HepG2 (cell line): ENCODE data around the gene CIAPIN1. TPM values are rescaled to one million over a fixed set of nuclear protein-coding genes. Genes with fewer than 3 reads are reported as not detected.

Experiments used
- ATAC-seq: fragments of 200-7000 bp; cut with Tn5 transposase; 3 replicates; pipeline ENCODE4 v1.9.1; 2020; ENCODE audit warnings: mild to moderate bottlenecking, moderate library complexity
- BruUV-seq: library from RNA; stranded (reverse); fragments of 400-500 nt; replicated peaks from 2 replicates; lab custom pipeline; 2021; lab: Mats Ljungman, UMichigan
- CTCF ChIA-PET: fragments of 300-600 bp; formaldehyde crosslinking; extraction: SDS; loops from one replicate; lab custom pipeline; 2021; ENCODE audit warnings: low total read pairs, inconsistent platforms, low intra/inter-chr PET ratio; lab: Yijun Ruan, JAX
- POLR2A ChIA-PET: fragments of 350-600 bp; sonication (Branson Sonifier 250); formaldehyde crosslinking; loops from one replicate; lab custom pipeline; 2020; ENCODE audit warnings: antibody characterized with exemption, inconsistent platforms; lab: Yijun Ruan, JAX
- DNase-seq: peaks from one replicate; pipeline ENCODE4 v3.0.0-alpha.2; 2015; ENCODE audit warnings: low spot score
- FAIRE-seq: peaks from 3 replicates; lab custom pipeline; 2011; peaks lifted over from hg19 to GRCh38; lab: Jason Lieb, UNC
- H2AFZ ChIP-seq: one replicate; pipeline ENCODE4 v1.6.1; 2011; ENCODE audit warnings: low read length, inconsistent platforms
- H3K27ac ChIP-seq: fragments of 300-600 bp; 3 replicates; pipeline ENCODE4 v1.8.0; 2011; ENCODE audit warnings: mixed run types, mild to moderate bottlenecking, mixed read lengths, low read length, inconsistent platforms; ENCODE audit not compliant: insufficient read depth; ENCODE audit errors: extremely low read length
- H3K27me3 ChIP-seq, 2 experiments: fragments of 200-600 bp in 1 of 2; 2 replicates in 1 of 2; 3 replicates in 1 of 2; pipeline versions ENCODE4 v1.6.0 to v1.8.0; 2011; ENCODE audit warnings: low read length in 2 of 2, mild to moderate bottlenecking in 2 of 2, moderate library complexity in 2 of 2, inconsistent platforms in 1 of 2; ENCODE audit not compliant: insufficient read depth in 2 of 2, control insufficient read depth in 1 of 2
- H3K36me3 ChIP-seq, 2 experiments: fragments of 200-600 bp in 1 of 2; replicated peaks in 1 of 2; 2 replicates in 1 of 2; 3 replicates in 1 of 2; pipeline versions ENCODE4 v1.5.1 to v1.8.0; 2011; ENCODE audit warnings: low read length in 2 of 2, inconsistent platforms in 1 of 2; ENCODE audit not compliant: insufficient read depth in 2 of 2, control insufficient read depth in 1 of 2
- H3K4me1 ChIP-seq: 2 replicates; pipeline ENCODE4 v1.5.1; 2012; ENCODE audit warnings: low read length, inconsistent platforms; ENCODE audit not compliant: insufficient read depth
- H3K4me2 ChIP-seq: 2 replicates; pipeline ENCODE4 v1.6.0; 2011; ENCODE audit warnings: low read depth, low read length, inconsistent platforms
- H3K4me3 ChIP-seq, 3 experiments: fragments of 200-600 bp in 1 of 3; sonication (generic), shearing (Covaris generic) in 1 of 3; replicated peaks in 1 of 3; 2 replicates each; pipeline ENCODE4 v1.5.1; 2011 to 2016; ENCODE audit warnings: low read length in 3 of 3, inconsistent platforms in 2 of 3, low read depth in 2 of 3, mild to moderate bottlenecking in 2 of 3, control low read depth in 1 of 3, mixed read lengths in 1 of 3; ENCODE audit not compliant: insufficient read depth in 1 of 3
- H3K79me2 ChIP-seq: one replicate; pipeline ENCODE4 v1.6.1; 2011; ENCODE audit warnings: low read length, inconsistent platforms; ENCODE audit not compliant: insufficient read depth
- H3K9ac ChIP-seq: 2 replicates; pipeline ENCODE4 v1.6.0; 2011; ENCODE audit warnings: mild to moderate bottlenecking, low read depth, low read length, inconsistent platforms; ENCODE audit not compliant: insufficient read depth
- H3K9me3 ChIP-seq: 2 replicates; pipeline ENCODE4 v1.5.1; 2012; ENCODE audit warnings: mild to moderate bottlenecking, low read length
- H4K20me1 ChIP-seq: 2 replicates; pipeline ENCODE4 v1.6.0; 2011; ENCODE audit warnings: inconsistent platforms, mild to moderate bottlenecking, low read length, moderate library complexity; ENCODE audit not compliant: insufficient read depth
- HDAC6 ChIP-seq: fragments of 200-600 bp; sonication (generic); IDR thresholded peaks from 2 replicates; pipeline ENCODE4 v1.7.0; 2017; ENCODE audit warnings: mild to moderate bottlenecking, antibody characterized with exemption, low read length, low read depth
- RXRA ChIP-seq: sonication (generic); formaldehyde crosslinking; IDR thresholded peaks from 2 replicates; pipeline ENCODE4 v1.5.1; 2020; ENCODE audit warnings: missing genetic modification reagents
- ZNF709 ChIP-seq: sonication (generic); formaldehyde crosslinking; IDR thresholded peaks from 2 replicates; pipeline ENCODE4 v1.5.0; 2020; ENCODE audit warnings: mild to moderate bottlenecking, missing genetic modification reagents
- WGBS: methylation state at CpG from one replicate; pipeline ENCODE4 v1.1.6; 2017; ENCODE audit warnings: low lambda C conversion rate; 5-methylcytosine and 5-hydroxymethylcytosine counted together
- in situ Hi-C: cut with HindIII; loops from 2 replicates; pipeline ENCODE4 v1.10.0; 2017; ENCODE audit warnings: low pct_unique_long_range_greater_than_20kb; ENCODE audit not compliant: extremely low pct_ligation_motif_present
- intact Hi-C: fragments of 100-400 bp; cut with micrococcal nuclease; formaldehyde crosslinking; loops from one replicate; pipeline ENCODE4 v1.10.0; 2022; ENCODE audit not compliant: unreplicated experiment
- polyA plus RNA-seq, 8 experiments: library from polyadenylated mRNA; depleted of rRNA in 3 of 8; stranded (reverse) in 7 of 8; unstranded in 1 of 8; fragments of >200 nt; fragmentation: Illumina TruSeq in 4 of 8; extraction: Trizol in 4 of 8; gene quantifications; 2 replicates each; pipeline versions ENCODE4 v1.2.1 to v1.2.3, GENCODE V29; 2011 to 2016; ENCODE audit warnings: low read depth in 4 of 8, missing spikeins in 1 of 8, mixed read lengths in 1 of 8; ENCODE audit not compliant: insufficient read depth in 1 of 8
- total RNA-seq, 5 experiments: library from RNA; depleted of rRNA; stranded (reverse); fragments of >200 nt; fragmentation: Illumina TruSeq; extraction: Trizol; gene quantifications; 2 replicates each; pipeline ENCODE4 v1.2.3, GENCODE V29; 2016; ENCODE audit warnings: low read depth in 1 of 5
- TF ChIP-seq, protein P1 (sequence below): sonication (generic); formaldehyde crosslinking; IDR thresholded peaks from 2 replicates; pipeline ENCODE4 v1.5.0; 2020; ENCODE audit warnings: mild to moderate bottlenecking, missing genetic modification reagents, moderate library complexity

Gene CIAPIN1
- total and polyA plus RNA-seq, 2 of the 13 experiments (the other 11 are each of a cell fraction or from before 2014, with no cell fraction given): 69.3 to 89.7 TPM

DNA sequence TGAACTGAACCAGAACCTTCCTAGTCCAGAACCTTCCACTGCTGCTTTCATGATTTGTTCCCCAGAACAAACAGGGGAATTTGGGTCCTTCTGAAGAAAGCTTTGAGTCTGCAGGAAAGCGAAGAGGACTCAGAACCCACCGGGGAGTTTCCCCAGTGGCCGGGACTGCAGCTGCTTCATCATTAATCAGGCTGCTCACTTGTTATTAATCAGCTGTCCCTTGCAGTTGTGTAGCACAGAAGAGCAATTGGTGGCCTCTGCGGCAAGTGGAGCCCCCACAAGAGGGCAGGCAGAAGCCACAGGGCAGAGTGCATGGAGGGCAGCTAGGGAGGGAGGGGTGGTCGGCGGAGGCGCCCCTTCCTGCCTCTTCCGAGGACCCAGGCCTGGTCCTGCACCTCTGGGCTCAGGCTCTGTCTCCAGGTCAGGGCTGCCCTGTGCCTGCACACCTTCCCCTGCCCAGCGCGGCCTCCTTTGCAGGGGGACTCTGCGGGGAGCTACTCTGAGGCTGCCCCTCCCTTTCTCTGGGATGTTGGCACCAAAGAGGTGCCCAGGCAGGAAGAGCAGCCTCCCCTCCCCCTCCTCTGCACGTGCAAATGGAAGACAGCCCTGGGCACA, 35.7 kb downstream of the CIAPIN1 start:
- TF ChIP-seq, protein P1, sequence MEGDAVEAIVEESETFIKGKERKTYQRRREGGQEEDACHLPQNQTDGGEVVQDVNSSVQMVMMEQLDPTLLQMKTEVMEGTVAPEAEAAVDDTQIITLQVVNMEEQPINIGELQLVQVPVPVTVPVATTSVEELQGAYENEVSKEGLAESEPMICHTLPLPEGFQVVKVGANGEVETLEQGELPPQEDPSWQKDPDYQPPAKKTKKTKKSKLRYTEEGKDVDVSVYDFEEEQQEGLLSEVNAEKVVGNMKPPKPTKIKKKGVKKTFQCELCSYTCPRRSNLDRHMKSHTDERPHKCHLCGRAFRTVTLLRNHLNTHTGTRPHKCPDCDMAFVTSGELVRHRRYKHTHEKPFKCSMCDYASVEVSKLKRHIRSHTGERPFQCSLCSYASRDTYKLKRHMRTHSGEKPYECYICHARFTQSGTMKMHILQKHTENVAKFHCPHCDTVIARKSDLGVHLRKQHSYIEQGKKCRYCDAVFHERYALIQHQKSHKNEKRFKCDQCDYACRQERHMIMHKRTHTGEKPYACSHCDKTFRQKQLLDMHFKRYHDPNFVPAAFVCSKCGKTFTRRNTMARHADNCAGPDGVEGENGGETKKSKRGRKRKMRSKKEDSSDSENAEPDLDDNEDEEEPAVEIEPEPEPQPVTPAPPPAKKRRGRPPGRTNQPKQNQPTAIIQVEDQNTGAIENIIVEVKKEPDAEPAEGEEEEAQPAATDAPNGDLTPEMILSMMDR: 0 out of 2 replicates have a peak, but pooled peaks have one; percentile 27
- TF ChIP-seq RXRA (CRISPR knock-in tag) (no peak), ZNF709 (no peak), HDAC6 (no peak)
- TF ChIP-seq, all 625 proteins: peak for 1
- ATAC-seq (no peak), FAIRE-seq (no peak), DNase-seq (no peak)
- peaks cover 10 to 55% of the 10 kb centered on the region in 2 experiments; a peak in 4 of 5 replicates for H3K27me3 ChIP-seq
- H4K20me1 ChIP-seq: no peaks in the 10 kb centered on the region
- no peaks in the 10 kb centered on the region for H3K36me3 ChIP-seq
- no peak overlapping the region for H3K4me2 ChIP-seq
- ChIA-PET CTCF (interaction anchor here (1.3 kb wide), 1 partner anchor 107 kb away, joined by 3 read pairs; no protein-coding TSS in a partner anchor), POLR2A (interaction anchor here (2.2 kb wide), 1 partner anchor 39 kb away, joined by 7 read pairs; the partner anchor contains the start of gene CX3CL1)
- H3K9ac ChIP-seq: no peak overlapping the region
- H3K4me1 ChIP-seq: peaks cover 28% of the 10 kb centered on the region
- no peaks in the 10 kb centered on the region for H3K9me3 ChIP-seq
- no TSS peak for BruUV-seq
- WGBS: 22% methylated on average over 6 of the region's 12 CpGs
- no peak overlapping the region for H3K4me3 ChIP-seq
- in situ Hi-C loops: no loop called here
- no peaks in the 10 kb centered on the region for H3K79me2 ChIP-seq
- H3K27ac ChIP-seq: no peak overlapping the region
- no peak overlapping the region for H2AFZ ChIP-seq
- intact Hi-C loops: loop anchor here (10.0 kb wide), 1 partner anchor 327 kb away; no protein-coding TSS in a partner anchor
